GM21717 (cell line): Measurements from ENCODE around the gene ACTG1.

Experiments used
- ATAC-seq: cut with Tn5 transposase; IDR thresholded peaks from one replicate; pipeline ENCODE4 v1.9.1; 2021; ENCODE audit warnings: mild to moderate bottlenecking, moderate library complexity; ENCODE audit not compliant: unreplicated experiment

The ACTG1 gene

DNA sequence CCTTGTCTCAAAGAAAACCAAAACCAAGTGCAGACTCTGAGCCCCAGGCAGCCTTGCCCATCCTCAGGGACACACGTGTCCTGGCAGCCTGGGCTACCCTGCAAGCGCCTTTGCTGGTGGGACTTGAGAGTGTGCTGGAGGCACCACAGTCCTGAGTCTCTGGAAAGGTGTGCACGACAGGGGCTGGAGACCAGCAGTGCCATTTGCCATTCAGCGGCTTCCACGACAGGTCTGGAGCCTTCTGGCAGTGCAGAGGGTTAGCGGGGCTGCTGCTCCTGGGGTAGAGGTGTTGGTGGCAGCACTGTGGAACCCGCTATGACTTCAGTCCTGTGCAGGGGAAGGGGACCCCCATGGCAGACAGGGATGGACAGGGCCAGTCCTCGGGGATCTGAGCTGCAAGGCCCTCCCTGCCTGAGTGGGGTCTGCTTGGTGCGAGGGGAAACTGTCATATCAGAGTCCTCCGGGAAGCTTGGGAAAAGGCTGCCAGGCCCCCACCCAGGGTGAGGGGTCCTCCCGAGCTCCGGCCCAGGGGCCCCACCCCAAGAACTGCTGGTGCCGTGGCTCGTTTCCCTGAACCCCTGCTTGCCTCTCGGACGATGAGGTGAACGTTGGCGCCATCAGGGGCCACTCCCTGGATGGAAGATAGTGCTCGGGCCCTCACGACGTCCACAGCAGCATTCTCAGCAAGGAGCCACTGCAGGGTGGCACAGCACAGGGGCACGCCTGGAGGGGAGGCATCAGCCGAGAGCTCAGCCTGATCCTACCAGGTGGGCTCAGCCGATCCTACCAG is 32.8 kb upstream of the ACTG1 start:
- no peak for ATAC-seq

DNA sequence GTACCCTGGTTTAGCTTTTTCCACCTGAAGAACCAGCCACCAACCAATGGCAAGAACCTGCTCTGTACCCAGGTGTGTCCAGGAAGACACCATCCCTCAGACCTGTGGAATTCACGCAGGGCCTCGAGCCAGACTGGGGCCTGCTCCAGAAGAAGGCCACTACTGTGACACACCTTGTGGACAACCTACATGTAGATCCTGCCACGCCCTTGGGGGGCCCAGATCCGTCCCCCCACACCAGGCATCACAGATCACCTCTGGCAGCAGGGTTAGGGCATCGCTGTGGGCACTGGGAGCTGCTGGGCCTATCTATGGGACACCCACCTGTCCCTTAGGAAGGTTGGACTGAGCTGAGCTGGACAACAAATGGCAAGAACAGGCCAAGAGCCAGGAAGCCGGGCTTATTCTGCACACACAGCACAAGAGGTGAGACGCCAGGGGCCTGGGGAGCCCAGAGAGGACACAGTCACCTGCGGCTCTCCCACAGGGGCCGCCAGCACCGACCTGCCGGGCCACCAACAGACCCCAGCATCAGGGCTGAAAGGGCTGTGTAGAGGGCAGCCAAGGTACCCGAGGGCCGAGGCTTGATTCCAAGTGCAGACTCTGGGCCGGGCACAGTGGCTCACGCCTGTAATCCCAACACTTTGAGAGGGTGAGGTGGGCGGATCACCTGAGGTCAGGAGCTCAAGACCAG is 31.8 kb upstream of the ACTG1 start:
- ATAC-seq: no peak

DNA sequence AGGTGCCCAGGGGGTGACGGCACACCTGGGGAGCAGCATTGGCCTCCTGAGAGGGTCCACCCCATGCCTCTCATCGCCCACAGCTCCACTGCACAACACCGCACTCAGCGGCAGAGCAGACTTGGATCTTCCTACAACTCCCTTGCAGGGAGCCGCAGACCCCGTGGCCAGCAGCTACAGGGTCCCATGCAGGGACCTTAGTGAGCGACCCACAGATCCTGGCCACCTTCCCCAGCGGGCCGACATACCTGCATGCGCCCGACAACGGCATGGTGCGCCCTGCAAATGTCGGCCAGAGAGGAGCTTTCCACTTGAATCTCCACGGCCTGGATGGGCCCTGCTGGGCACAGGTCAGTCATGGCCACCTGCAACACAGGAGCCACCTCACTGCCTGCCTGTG is 31.2 kb upstream of the ACTG1 start:
- ATAC-seq: no peak

DNA sequence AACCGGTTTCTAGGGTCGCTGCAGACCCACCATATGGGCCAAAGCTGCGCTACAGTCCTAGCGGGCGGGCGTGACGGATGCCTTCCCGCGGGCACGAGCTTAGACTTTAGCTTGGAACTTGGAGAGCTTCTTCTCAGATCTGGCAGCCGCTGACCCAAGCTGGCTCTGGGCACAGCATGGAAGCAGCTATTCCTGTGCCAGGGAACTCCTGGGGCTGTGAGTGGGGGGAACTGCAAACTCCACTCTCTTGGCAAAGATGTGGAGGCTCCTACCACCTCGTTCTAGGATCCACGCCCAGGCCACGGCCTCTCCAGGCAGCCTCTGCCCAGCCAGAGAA is 30.7 kb upstream of the ACTG1 start:
- ATAC-seq: no peak

DNA sequence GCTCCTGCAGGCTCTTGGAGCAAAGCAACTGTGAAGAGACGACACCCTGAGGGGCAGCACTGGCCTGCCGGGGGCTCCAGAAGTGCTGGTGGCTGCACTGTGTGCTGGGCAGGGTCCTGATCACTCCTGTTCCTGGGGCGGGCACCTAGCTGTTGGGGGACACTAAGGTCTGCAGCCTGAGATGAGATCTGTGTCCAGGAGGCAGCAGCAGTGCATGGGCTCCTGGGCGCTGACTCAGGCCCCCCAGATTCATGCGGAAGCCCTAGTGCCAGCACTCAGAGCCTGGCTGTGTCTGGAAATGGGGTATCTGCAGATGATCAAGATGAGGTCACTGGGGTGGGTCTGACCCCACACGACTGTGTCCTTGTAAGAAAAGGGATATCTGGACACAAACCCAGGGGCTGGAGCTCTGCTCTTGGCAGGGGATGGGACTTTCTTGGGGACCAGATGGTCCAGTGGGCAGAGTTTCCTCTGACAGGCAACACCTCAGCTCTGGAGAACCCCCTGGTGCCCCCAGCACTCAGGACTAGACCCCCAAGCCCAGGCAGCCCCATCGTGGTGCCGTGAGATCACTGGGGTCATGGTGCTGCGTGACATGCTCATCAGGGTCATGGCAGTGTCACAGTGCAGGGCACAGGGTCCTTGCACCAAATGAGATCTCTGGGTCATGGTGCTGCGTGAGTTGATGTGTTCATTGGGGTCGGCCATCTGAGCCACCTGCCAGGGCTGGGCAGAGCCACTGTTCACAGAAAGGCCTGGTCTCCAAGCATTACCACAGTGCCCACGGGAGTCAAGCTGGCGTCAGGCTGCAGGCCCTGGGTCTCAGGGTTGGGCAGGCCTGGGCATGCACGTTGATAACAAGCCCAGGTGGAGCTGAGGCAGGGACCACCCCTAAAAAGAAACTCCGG is 30.1 kb upstream of the ACTG1 start:
- no peak for ATAC-seq

DNA sequence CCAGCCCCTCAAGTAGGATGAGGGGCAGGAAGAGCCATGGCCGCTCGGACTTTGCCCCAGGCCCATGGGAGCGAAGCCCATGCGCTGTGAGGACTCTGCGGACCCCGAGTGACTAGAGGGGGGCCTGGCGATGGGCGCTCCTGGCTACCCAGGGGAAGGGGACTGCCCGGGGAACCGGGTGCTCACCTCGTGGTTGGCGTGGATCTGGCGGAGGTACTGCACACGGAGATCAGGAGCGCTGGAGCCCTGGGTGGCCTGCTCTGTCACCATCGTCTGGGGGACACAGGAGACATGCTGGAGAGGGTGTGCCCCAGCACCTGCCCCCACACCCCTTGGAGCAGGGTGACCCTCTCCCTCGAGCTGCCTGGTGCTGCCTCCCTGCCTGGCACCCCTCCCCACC is 28.5 kb upstream of the ACTG1 start:
- ATAC-seq: no peak

DNA sequence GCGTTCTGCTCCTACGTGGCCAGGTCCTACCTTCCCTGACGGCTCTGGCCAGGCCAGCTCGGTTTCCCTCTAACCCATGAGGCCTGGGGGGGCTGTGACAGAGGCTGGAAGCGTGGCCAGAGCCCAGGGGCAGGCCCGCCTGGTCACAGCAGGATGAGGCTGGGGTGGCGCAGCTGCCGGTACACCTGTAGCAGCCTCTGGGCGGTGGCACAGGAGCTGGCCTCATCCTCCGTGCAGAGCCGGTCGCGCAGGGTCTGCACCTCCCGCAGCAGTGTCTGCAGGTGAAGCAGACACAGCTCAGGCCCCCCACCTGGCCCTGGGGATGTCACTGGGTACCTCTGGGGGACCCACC is 28.1 kb upstream of the ACTG1 start:
- no peak for ATAC-seq

DNA sequence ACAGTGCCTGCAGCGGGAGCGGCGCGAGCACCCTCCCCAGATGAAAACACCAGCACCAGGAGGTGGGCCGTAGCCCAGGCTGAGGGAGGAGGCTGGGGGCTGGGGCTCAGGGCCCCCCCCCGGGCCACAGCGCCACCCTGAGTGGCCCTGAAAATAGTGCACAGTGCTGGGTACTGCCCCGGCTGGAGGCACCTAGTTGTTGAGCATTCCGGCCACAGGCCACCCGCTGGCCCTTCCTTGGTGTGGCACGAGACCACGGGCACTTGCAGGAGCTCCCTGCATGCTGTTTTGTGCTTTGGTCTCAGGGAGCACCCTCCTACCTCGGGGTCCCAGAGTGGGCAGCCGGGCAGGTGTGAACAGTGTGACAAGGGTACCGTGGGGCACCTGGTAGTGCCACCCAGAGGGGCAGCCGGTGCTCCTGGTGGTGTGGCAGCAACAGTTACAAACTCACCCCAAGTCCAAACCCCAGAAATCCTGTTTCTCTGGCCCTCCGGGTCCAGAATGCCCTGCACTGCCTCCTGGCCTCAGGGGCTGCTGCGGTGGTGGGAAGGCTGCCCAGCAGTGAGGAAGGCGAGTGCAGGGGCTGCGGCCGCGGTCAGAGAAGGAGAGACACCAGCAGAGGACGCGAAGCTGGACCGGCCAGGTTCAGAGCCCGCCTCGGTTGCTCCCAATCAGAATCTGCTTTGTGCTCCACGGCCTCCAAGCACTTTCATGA is 27.5 kb upstream of the ACTG1 start:
- ATAC-seq: no peak

DNA sequence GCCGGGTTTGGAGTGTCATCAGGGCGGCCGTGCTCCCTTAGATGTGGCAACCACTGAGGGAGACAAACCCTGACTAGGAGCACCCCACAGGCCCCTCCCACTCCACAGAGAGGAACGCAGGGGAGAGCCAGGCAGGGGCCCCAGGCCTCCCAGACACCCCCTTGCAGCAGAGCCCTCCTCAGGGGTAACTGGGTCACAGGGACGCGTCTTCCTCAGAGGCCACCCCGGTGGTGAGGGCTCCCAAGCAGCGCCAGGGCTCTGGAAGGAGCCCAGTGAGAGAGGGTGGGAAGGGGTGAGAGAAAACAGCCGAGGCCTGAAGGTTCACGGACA is 26.9 kb upstream of the ACTG1 start:
- ATAC-seq: no peak

DNA sequence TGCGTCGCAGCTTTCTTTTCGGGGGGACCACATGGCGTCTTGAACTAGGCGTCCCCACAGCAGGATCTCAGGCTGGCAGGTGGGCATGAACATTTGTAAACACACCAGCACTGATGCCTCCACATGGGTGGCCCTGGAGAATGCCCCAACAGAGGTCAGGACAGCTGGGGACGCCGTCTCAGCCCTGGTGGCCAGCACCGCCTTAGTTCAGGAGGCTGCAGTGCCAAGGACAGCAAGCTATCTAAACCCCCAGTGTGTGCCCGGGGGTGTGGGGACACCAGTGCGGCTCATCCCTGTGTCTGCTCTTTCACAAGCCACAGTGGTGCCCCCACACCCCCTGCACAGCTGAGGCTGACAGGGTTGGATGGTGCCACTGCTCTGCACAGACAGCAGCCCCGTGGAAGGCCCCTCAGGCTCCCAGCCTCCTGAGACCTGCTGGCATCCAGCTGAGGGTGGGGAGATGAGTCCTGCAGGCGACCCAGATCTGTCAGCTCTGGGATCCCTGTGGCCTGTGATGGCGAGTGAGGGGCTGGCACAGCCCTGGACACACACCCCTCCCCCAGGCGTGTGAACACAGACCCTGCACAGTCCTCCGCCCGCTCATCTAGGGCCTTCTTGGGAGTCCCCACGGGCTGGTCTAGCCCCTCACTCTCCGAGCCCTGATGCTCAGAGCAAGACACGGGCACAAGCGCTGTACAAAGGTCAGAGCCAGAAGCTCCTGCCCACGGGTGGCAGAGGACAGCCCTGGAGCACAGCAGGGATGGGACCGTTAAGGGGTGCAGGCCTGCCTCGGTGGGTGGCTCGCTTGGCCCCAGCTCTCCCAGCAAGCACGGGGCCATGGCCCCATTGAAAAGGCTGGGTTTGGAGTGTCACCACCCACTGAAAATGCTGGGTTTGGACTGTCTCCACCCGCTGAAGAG is 26.3 kb upstream of the ACTG1 start:
- no peak for ATAC-seq

DNA sequence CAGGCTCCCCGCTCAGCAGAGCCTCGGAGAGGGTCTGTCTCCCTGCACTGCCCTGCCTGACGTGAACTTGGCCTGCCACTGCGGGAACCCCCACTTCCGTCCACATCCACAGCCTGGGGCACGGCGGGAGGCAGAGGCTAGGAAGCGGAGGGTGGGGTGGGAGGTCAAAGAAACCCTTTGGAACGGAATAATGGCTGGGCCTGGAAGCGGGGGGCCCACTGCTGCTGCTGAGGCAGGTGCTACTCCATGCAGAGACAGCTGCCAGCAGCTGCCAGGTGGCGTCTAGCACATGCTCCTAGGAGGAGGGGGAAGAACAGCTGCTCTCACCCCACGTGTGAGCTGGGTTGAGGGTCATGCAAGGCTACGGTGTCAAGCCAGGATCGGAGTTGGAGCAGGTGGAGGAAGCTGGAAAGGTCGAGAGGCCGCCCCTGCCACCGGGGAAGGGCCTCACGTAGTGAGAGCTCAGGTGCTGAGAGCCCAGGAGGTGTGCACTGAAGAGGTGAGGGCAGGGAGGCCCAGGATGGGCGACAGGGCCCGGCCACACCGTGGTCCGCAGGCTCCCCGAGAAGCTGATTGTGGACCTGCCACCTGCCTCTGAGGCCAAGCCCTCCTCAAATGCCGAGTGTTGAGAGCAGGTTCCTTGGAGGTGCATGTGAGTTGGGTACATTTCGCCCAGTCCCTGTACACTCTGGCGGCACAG is 25.4 kb upstream of the ACTG1 start:
- no peak for ATAC-seq

DNA sequence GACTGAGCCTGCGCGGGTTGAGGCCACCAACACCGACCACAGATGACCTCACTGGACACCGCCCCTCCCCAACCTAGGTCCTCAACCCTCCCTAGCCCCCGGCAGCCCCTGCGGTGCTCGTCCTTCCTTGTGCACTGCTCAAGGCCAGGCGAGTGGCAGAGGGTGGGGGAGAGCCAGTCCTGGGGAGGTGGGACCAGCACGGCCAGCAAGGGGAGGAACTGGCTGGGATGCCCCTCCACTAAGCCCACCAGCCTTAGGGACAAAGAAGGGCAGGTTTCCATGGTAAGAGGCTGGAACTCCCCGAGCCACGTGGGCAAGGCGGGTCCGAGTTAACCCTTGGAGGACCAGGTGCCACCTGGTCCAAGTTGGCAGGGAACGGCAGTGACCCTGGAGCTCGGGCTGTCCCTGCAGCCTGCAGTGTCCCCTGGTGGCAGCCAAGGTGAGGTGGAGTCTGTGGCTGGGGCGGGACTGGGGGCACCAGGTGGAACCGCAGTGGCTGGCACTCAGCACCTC is 24.8 kb upstream of the ACTG1 start:
- no peak for ATAC-seq

DNA sequence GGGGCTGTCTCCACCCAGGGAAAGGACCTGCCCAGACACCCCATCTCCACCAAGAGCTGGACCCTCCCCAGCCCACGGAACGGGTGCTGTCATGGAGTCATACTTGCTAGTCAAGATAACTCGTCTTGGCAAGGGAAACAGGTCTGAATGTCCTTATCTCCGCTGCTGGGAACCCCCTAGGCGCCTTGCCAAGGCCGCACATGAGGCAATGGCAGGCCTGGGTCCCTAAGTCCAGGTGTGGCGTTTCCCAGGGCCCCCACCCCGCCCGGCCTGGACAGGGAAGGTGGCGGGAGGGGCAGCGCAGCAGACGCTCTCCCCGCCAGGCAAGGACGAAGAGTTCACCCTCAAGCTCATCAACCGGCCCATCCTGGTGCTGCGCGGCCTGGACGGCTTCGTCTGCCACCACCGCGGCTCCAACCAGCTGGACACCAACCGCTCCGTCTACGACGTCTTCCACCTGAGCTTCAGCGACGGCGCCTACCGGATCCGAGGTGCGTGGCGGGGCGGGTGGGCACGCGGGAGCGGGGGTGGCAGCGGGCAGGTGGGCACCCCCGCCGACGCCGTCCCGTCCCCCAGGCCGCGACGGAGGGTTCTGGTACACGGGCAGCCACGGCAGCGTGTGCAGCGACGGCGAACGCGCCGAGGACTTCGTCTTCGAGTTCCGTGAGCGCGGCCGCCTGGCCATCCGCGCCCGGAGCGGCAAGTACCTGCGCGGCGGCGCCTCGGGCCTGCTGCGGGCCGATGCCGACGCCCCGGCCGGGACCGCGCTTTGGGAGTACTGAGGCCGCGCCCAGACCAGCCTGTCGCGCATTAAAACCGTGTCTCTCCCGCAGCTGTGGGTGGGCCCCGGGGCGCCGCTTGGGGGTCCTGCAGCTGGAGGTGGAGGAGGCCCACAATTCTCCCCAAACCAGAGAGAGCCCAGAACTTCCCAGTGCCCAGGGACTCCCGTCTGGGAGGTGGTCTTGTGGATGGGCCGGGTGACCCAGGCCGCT is 24.0 kb upstream of the ACTG1 start:
- no peak for ATAC-seq

DNA sequence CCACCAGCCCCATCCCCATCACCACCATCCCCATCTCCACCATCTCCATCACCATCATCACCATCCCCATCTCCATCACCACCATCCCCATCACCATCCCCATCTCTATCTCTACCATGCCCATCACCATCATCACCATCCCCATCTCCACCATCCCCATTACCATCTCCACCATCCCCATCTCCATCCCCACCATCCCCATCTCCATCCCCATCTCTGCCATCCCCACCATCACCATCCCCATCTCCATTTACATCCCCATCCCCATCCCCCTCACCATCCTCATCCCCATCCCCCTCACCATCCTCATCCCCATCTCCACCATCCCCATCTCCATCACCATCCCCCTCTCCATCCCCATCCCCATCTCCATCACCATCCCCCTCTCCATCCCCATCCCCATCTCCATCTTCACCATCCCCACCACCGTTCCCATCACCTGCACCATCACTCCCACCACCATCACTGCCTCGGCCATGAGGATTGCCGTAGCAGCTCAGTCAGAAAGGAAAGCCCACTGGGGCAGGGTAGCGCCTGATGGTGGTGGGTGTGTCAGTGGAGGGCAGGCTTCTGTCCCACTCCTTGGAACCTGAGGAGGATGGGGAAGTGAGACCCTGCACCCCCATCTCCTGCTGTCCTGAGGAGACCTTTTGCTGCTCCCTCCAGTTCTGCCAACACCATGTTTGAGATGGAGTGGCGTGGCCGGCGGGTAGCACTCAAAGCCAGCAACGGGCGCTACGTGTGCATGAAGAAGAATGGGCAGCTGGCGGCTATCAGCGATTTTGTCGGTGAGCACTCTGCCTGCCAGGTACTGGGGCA is 23.1 kb upstream of the ACTG1 start:
- no peak for ATAC-seq

DNA sequence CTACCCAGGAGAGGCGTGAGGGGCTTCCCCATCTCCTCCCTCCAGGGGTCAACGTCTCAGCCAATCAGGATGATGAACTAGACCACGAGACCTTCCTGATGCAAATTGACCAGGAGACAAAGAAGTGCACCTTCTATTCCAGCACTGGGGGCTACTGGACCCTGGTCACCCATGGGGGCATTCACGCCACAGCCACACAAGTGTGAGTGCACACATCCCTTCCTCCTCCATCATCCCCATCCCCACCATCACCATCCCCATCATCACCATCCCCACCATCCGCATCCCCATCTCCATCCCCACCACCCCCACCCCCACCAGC is 22.4 kb upstream of the ACTG1 start:
- no peak for ATAC-seq

DNA sequence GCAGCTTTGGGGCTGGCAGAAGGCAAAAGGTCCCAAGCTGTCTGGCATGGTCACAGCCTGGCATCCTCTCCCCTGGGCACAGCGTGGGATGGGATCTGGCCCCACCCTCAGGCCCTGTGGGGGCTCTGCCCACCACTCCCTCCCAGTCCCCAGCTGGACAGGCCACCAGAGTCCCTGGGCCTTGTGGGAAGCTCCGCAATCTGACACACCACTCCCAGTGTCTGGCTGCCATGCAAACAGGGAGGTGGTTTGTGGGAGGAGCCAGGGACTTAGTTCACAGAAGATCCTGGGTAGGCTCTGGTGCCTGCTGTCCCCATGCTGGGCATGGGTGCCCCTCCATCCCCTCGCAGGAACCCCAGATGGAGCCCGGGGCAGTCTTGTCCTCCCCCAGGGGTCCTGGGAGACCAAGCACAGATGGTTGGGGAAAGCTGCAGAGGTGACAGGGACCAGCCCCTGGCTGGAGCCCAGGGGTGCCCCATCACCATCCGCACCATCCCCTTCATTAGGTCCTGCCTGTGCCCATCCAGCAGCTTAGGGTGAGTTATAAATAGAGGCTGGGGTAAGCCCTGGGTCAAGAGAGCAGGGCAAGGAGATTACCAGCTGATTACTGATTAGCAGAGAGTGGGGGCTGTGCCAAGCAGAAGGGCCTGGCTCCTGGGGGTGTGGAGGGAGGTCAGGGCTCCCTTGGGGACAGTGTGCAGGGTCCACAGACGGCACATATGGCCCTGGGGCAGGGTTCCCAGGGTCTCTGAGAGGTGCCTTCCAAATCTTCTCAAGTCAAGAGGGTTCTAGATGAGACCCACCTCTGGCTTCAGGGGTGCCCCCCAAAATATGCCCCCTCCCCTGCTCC is 21.8 kb upstream of the ACTG1 start:
- ATAC-seq: no peak
